Nephron progenitor cell (in vitro differentiated cells): ENCODE measurements around the gene UCP2.
A peak's percentile ranks its signal among the peaks of the same experiment; 100 is the strongest.

Experiments used
- DNase-seq: peaks from one replicate; pipeline ENCODE4 v3.0.0; 2021
- H3K27ac Mint-ChIP-seq: 2 replicates; pipeline ENCODE4 v1.8.0; 2021; ENCODE audit warnings: mild to moderate bottlenecking, moderate library complexity, mixed read lengths
- H3K27me3 Mint-ChIP-seq: 2 replicates; pipeline ENCODE4 v1.8.0; 2021; ENCODE audit warnings: mild to moderate bottlenecking, low read depth, mixed read lengths; ENCODE audit not compliant: poor library complexity
- H3K36me3 Mint-ChIP-seq: 2 replicates; pipeline ENCODE4 v1.8.0; 2021; ENCODE audit warnings: low read depth, mixed read lengths
- H3K4me1 Mint-ChIP-seq: 2 replicates; pipeline ENCODE4 v1.8.0; 2021; ENCODE audit warnings: mixed read lengths
- H3K4me3 Mint-ChIP-seq: 2 replicates; pipeline ENCODE4 v1.8.0; 2021; ENCODE audit warnings: mild to moderate bottlenecking, moderate library complexity, mixed read lengths
- H3K9me3 Mint-ChIP-seq: 2 replicates; pipeline ENCODE4 v1.8.0; 2021; ENCODE audit warnings: mild to moderate bottlenecking, moderate library complexity, mixed read lengths
- TF ChIP-seq, protein P1 (sequence below): fragments of 200-600 bp; sonication (generic); IDR thresholded peaks from 2 replicates; pipeline ENCODE4 v1.5.0; 2021; ENCODE audit warnings: antibody characterized with exemption

UCP2 gene

DNA sequence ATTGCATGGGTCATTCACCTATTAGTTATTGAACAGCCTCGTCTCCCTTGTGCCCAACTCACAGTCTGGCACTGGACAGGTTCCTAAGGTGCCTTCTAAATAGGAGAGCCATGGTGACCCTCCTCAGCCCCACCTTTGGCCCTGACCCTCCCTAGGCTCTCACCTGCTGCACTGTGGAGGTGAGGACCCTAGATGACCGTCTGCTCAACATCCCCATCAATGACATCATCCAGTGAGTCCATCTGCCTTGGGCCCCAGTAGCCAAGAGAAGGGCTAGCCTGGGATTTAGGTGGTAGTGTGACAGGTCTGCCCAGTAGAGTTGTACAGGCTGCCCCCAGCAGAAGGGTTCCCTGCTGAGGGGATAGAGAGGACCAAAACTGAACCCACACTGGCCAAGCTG, 13.6 kb downstream of the UCP2 start:
- Mint-ChIP-seq H3K27ac (no peak overlapping the region), H3K36me3 (no peaks in the 10 kb centered on the region), H3K27me3 (peaks cover 10% of the 10 kb centered on the region), H3K4me3 (no peak overlapping the region), H3K4me1 (peaks cover 12% of the 10 kb centered on the region), H3K9me3 (no peaks in the 10 kb centered on the region)
- TF ChIP-seq, protein P1, sequence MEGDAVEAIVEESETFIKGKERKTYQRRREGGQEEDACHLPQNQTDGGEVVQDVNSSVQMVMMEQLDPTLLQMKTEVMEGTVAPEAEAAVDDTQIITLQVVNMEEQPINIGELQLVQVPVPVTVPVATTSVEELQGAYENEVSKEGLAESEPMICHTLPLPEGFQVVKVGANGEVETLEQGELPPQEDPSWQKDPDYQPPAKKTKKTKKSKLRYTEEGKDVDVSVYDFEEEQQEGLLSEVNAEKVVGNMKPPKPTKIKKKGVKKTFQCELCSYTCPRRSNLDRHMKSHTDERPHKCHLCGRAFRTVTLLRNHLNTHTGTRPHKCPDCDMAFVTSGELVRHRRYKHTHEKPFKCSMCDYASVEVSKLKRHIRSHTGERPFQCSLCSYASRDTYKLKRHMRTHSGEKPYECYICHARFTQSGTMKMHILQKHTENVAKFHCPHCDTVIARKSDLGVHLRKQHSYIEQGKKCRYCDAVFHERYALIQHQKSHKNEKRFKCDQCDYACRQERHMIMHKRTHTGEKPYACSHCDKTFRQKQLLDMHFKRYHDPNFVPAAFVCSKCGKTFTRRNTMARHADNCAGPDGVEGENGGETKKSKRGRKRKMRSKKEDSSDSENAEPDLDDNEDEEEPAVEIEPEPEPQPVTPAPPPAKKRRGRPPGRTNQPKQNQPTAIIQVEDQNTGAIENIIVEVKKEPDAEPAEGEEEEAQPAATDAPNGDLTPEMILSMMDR = no peak
- no peak for DNase-seq

DNA sequence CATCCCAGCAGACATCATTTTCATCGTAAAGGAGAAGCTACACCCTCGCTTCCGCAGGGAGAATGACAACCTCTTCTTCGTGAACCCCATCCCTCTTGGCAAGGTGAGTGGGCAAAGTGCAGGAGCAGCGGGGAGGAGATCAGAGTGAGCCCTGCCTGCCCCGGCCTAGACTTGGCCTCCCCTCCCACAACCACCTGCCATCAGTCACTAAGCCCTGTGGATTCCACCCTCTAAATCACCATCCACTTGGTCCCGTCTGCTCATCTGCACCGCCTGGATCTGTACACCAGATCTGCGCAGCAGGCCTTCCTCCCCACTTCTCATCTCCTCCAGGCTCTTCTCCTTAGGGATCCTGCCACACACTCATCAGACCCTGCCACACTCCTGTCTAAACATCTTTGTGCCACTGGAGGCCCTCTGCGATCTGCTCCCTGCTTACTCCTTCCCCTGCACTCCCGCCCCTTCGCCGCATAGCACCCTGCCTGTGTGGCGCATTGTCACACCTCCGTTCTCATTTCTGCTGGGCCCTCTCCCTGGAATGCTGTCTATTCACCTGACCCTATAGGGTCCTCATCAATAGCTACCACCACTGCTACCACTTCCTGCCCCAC, 14.2 kb downstream of the UCP2 start:
- H3K4me3 Mint-ChIP-seq = no peak overlapping the region
- peaks cover 10% of the 10 kb centered on the region for H3K27me3 Mint-ChIP-seq
- H3K9me3 Mint-ChIP-seq = no peaks in the 10 kb centered on the region
- no peaks in the 10 kb centered on the region for H3K36me3 Mint-ChIP-seq
- DNase-seq = no peak
- H3K4me1 Mint-ChIP-seq = peaks cover 14% of the 10 kb centered on the region
- H3K27ac Mint-ChIP-seq = no peak overlapping the region
- TF ChIP-seq, protein P1 = no peak

DNA sequence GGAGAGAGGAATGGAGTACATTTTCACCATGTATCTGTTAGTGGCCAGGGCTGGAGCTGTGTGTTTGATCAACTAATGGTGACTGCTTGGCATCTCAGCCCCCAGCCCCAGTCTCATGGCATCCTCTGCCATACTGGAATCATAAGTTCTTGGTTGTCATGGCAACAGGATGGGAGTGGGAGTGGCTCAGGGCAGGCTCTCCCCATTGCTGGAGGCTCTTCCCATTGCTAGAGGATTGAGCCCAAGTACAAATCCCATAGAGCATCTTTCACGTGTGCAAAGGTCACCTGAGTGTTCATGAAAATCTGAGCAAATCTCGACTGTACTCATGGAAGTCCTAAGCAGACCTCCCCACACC, 16.9 kb downstream of the UCP2 start:
- H3K27ac Mint-ChIP-seq = peak overlapping the region; percentile 86
- no peak for DNase-seq
- TF ChIP-seq, protein P1 = no peak
- no peak overlapping the region for H3K4me3 Mint-ChIP-seq
- H3K36me3 Mint-ChIP-seq = no peaks in the 10 kb centered on the region
- H3K27me3 Mint-ChIP-seq = peaks cover 15% of the 10 kb centered on the region
- H3K9me3 Mint-ChIP-seq = no peaks in the 10 kb centered on the region
- H3K4me1 Mint-ChIP-seq = peaks cover 14% of the 10 kb centered on the region

DNA sequence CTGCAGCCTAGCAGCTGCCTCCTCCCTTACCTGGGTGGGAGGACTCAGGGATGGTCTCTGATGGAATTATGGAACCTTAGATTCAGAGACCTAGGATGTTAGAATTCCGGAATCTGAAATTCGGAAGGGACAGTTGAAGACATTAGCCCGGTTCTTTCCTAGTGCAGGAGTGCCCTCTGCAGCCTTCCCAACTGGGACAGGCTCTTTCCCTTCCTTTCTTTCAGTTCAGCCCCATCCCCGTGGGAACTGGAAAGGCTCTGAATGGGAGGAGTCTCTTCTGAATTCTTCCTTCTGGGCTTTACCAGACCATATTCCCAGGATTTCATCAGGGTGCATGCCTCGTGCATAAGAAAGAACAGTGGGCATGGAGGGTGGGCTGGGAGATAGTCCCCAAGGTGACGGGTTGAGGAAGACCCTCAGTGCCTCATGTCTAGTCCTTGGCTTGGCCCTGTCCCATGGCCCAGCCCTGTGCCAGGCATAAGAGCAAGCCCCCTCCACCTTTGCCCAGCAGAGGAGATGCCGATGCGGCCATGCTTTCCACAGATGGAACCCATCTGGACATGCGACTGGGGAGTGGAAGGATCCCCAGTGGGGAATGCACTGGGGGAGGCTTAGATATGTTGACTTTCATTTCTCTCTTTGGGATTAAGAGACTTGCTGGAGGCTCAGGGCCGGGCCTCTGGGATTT, 17.4 kb downstream of the UCP2 start:
- H3K4me1 Mint-ChIP-seq = peaks cover 14% of the 10 kb centered on the region
- no peaks in the 10 kb centered on the region for H3K9me3 Mint-ChIP-seq
- H3K27ac Mint-ChIP-seq = no peak overlapping the region
- DNase-seq = no peak
- no peaks in the 10 kb centered on the region for H3K36me3 Mint-ChIP-seq
- TF ChIP-seq, protein P1 = no peak
- peaks cover 15% of the 10 kb centered on the region for H3K27me3 Mint-ChIP-seq
- H3K4me3 Mint-ChIP-seq = no peak overlapping the region

DNA sequence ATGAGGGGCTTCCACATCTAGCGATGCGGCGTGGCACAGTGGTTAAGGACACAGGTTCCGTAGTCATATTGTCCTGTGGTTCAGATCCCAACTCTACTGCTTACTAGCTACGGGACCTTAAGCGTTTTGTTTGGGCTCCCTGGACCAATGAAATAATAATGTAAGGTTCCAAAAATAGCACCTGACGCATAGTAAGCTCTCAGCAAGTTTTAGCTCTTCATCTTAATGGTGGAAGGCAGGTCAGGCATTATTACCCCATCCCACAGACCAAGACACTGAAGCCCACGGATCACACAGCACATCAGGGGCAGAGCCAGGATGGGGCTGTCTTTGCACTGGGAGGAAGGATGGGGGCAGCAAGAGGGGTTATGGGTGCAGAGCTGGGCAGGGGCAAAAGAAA, 18.8 kb downstream of the UCP2 start:
- Mint-ChIP-seq H3K9me3 (no peaks in the 10 kb centered on the region), H3K27ac (no peak overlapping the region)

More for the DNA sequence above, 18.8 kb downstream of the UCP2 start:
- no peaks in the 10 kb centered on the region for H3K36me3 Mint-ChIP-seq
- no peak for DNase-seq
- no peak overlapping the region for H3K4me3 Mint-ChIP-seq
- H3K27me3 Mint-ChIP-seq = peaks cover 15% of the 10 kb centered on the region
- H3K4me1 Mint-ChIP-seq = peaks cover 14% of the 10 kb centered on the region
- TF ChIP-seq, protein P1 = no peak
